Measurements from ENCODE around the gene INO80D.
"Not testable (repeated sequence)": the region's sequence is repeated elsewhere in the genome, so short reads cannot be mapped to it uniquely, and the experiment has no call there.

The INO80D gene

GRCh38 chr2:205982776-205983327 lies 103.1 kb downstream of the INO80D start:
- Histone ChIP-seq H3K27ac (no peak overlapping the region), H3K4me1 (no peaks in the 10 kb centered on the region), H2AFZ (no peak overlapping the region), H3K79me2 (no peaks in the 10 kb centered on the region), H3K9me3 (ENCODE audit: control insufficient read depth, low read length) (no peaks in the 10 kb centered on the region), H3K9ac (no peak overlapping the region), H3K36me3 (ENCODE audit: control insufficient read depth, insufficient read depth, low read length) (no peaks in the 10 kb centered on the region), H3K27me3 (ENCODE audit: control insufficient read depth, insufficient read depth, low read length) (no peaks in the 10 kb centered on the region), H3K4me2 (ENCODE audit: low read length) (no peak overlapping the region), H3K4me3 (ENCODE audit: low read depth, low read length) (no peak overlapping the region)
- TF ChIP-seq CTCF (IDR thresholded peaks at IDR 0.05) = no peak

- not testable (repeated sequence) for H3K27me3 ChIP-seq (ENCODE audit: control insufficient read depth, insufficient read depth, low read length); H3K9ac ChIP-seq; H3K79me2 ChIP-seq; H2AFZ ChIP-seq; H3K4me1 ChIP-seq; H3K4me2 ChIP-seq (ENCODE audit: low read length); H3K9me3 ChIP-seq (ENCODE audit: control insufficient read depth, low read length); H3K36me3 ChIP-seq (ENCODE audit: control insufficient read depth, insufficient read depth, low read length); H3K27ac ChIP-seq; H3K4me3 ChIP-seq (ENCODE audit: low read depth, low read length)
Observed at GRCh38 chr2:205978728-205979127, 107.2 kb downstream of the INO80D start.

GRCh38 chr2:205977699-205978098 lies 108.3 kb downstream of the INO80D start:
- not testable (repeated sequence) for H3K4me3 ChIP-seq (ENCODE audit: low read depth, low read length); H3K4me1 ChIP-seq; H3K4me2 ChIP-seq (ENCODE audit: low read length); H3K9ac ChIP-seq; H2AFZ ChIP-seq; H3K79me2 ChIP-seq; H3K9me3 ChIP-seq (ENCODE audit: control insufficient read depth, low read length); H3K27me3 ChIP-seq (ENCODE audit: control insufficient read depth, insufficient read depth, low read length); H3K27ac ChIP-seq; H3K36me3 ChIP-seq (ENCODE audit: control insufficient read depth, insufficient read depth, low read length)

- H3K27me3 ChIP-seq (ENCODE audit: control insufficient read depth, insufficient read depth, low read length); H2AFZ ChIP-seq; H3K4me3 ChIP-seq (ENCODE audit: low read depth, low read length); H3K4me2 ChIP-seq (ENCODE audit: low read length); H3K9me3 ChIP-seq (ENCODE audit: control insufficient read depth, low read length); H3K9ac ChIP-seq; H3K79me2 ChIP-seq; H3K36me3 ChIP-seq (ENCODE audit: control insufficient read depth, insufficient read depth, low read length); H3K4me1 ChIP-seq; H3K27ac ChIP-seq: not testable (repeated sequence)
Observed at GRCh38 chr2:205976934-205977659, 108.9 kb downstream of the INO80D start.

- no peak overlapping the region for H3K4me3 ChIP-seq (ENCODE audit: low read depth, low read length)
- no peak overlapping the region for H3K9ac ChIP-seq
- H2AFZ ChIP-seq = no peak overlapping the region
- H3K4me2 ChIP-seq (ENCODE audit: low read length) = no peak overlapping the region
- H3K79me2 ChIP-seq = no peaks in the 10 kb centered on the region
- TF ChIP-seq CTCF (IDR thresholded peaks at IDR 0.05) = no peak
- no peak overlapping the region for H3K27ac ChIP-seq
- H3K27me3 ChIP-seq (ENCODE audit: control insufficient read depth, insufficient read depth, low read length) = no peaks in the 10 kb centered on the region
- H3K4me1 ChIP-seq = no peaks in the 10 kb centered on the region
- no peaks in the 10 kb centered on the region for H3K36me3 ChIP-seq (ENCODE audit: control insufficient read depth, insufficient read depth, low read length)
- no peaks in the 10 kb centered on the region for H3K9me3 ChIP-seq (ENCODE audit: control insufficient read depth, low read length)
Observed at GRCh38 chr2:205976120-205976814, 109.7 kb downstream of the INO80D start.
